ENCODE data around the gene MOV10. TPM values are rescaled to one million over a fixed set of nuclear protein-coding genes. Genes with fewer than 3 reads are reported as not detected.
A peak's percentile ranks its signal among the peaks of the same experiment; 100 is the strongest.

The MOV10 gene
- total RNA-seq, 4 donors from 2014 or later: 12.3 to 24.1 (median 18.7) TPM

DNA sequence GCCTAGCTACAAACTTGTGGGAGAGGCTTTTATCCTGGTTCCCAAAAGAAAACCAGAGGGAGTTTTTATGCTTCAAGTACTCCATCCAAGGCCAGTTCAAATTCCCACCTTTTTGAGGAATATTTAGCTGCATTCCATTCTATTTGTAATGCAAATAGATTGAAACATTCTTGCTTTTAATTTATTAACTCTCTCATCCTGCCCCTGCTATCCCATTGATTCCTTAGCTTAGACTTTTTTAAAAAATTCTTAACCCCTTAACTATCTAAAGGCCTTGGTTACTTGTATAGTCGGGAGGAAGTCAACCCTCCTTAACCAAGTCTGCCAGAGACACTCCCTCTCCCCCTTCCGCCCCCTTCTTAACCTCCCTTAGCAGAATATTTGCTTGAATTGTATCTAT is 2.5 kb upstream of the MOV10 start:
- TF ChIP-seq POLR2A (IDR thresholded peaks at IDR 0.05; ENCODE audit: low read depth) (no peak), POLR2AphosphoS5 (IDR thresholded peaks at IDR 0.05) (no peak), EP300 (IDR thresholded peaks at IDR 0.05) (no peak)
- TF ChIP-seq, protein P1, sequence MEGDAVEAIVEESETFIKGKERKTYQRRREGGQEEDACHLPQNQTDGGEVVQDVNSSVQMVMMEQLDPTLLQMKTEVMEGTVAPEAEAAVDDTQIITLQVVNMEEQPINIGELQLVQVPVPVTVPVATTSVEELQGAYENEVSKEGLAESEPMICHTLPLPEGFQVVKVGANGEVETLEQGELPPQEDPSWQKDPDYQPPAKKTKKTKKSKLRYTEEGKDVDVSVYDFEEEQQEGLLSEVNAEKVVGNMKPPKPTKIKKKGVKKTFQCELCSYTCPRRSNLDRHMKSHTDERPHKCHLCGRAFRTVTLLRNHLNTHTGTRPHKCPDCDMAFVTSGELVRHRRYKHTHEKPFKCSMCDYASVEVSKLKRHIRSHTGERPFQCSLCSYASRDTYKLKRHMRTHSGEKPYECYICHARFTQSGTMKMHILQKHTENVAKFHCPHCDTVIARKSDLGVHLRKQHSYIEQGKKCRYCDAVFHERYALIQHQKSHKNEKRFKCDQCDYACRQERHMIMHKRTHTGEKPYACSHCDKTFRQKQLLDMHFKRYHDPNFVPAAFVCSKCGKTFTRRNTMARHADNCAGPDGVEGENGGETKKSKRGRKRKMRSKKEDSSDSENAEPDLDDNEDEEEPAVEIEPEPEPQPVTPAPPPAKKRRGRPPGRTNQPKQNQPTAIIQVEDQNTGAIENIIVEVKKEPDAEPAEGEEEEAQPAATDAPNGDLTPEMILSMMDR (IDR thresholded peaks at IDR 0.05): no peak
- Histone ChIP-seq H3K27me3 (no peaks in the 10 kb centered on the region), H3K4me1 (peaks cover 24 to 31% (median 30%) of the 10 kb centered on the region in 4 donors), H3K27ac (replicated peaks in 1 of 4) (no peak overlapping the region), H3K4me3 (no peak overlapping the region), H3K36me3 (peaks cover 24 to 50% (median 41%) of the 10 kb centered on the region in 4 donors), H3K9me3 (no peaks in the 10 kb centered on the region)
- intact Hi-C loops (cut with DNase I): loop anchor here (5.0 kb wide), 1 partner anchor 35 kb away; the partner anchor contains the start of gene RHOC
- no peak for DNase-seq (ENCODE audit: extremely low spot score)
- WGBS: 82% methylated on average over 2 of the region's 2 CpGs

DNA sequence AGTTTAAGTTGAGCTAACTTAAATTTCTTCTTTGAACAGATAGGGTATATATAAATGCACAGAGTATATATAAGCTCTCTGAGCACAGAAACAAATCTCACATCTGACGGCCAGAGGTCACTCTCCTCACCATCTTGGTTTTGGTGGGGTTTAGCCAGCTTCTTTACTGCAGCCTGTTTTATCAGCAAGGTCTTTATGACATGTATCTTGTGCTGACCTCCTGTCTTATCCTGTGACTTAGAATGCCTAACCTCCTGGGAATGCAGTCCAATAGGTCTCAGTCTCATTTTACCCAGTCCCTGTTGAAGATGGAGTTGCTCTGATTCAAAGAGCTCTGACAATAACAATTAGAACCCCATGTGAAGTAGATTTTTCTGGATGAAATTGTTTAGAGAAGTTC is 1.6 kb upstream of the MOV10 start:
- DNase-seq (ENCODE audit: extremely low spot score): no peak
- 87% methylated on average over 1 of the region's 1 CpG for WGBS
- peak overlapping the region in 3 of 4 donors; percentile 85 to 93 (median 93) for H3K27ac ChIP-seq (replicated peaks in 1 of 4)
- peaks cover 24 to 33% (median 31%) of the 10 kb centered on the region in 4 donors for H3K4me1 ChIP-seq
- H3K9me3 ChIP-seq: no peaks in the 10 kb centered on the region
- H3K4me3 ChIP-seq: no peak overlapping the region
- TF ChIP-seq POLR2AphosphoS5 (IDR thresholded peaks at IDR 0.05) (no peak), POLR2A (IDR thresholded peaks at IDR 0.05; ENCODE audit: low read depth) (no peak), EP300 (IDR thresholded peaks at IDR 0.05) (no peak)
- TF ChIP-seq, protein P1 (IDR thresholded peaks at IDR 0.05): no peak
- H3K36me3 ChIP-seq: peaks cover 18 to 42% (median 33%) of the 10 kb centered on the region in 4 donors
- intact Hi-C loops (cut with DNase I): loop anchor here (5.0 kb wide), 1 partner anchor 34 kb away; the partner anchor contains the start of gene RHOC
- no peaks in the 10 kb centered on the region for H3K27me3 ChIP-seq

DNA sequence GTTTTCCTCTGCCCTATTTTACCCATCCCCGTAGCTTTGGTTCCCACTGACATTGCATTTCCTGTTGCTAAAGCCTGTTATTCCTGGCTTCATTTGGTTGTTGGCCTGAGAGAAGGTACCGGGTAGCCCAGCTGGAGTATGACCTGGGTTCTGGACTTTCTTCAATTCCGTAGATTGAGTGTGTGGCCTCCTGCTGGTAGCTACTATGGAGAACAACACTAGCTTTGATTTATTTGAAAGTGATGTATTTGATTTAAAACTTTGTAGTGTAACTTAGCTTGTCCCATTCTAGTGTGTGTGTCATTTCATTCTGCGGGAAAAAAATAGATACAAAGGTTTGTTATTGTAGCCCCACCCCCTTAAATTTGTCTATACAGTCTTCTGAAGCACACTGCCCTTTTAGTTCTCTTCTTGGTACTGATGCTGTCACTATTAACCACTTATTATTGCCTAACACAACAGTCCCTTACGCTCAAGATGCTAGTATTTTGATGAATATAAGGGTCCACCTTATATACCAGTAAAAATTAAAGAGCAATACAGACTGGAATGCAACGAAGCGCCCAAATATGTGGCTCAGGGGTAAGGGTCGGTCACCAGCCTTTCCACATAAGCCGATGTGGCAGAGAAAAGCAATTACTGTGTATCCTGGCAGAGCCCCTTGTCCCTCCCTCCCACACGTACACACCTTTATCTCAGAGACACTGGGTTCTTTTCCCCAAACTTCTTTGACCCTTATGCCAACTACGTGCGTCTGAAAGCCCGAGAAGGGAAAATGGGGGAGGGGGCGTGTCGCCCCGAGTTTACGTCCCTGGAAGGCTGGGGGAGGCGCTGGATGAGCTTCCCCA is 643 bp upstream of the MOV10 start:
- TF ChIP-seq POLR2A (IDR thresholded peaks at IDR 0.05; ENCODE audit: low read depth) (no peak), EP300 (IDR thresholded peaks at IDR 0.05) (no peak), POLR2AphosphoS5 (IDR thresholded peaks at IDR 0.05) (no peak)
- TF ChIP-seq, protein P1 (IDR thresholded peaks at IDR 0.05): peak; percentile 29 to 56 (median 54)
- peaks cover 24 to 37% (median 32%) of the 10 kb centered on the region in 4 donors for H3K4me1 ChIP-seq
- no peaks in the 10 kb centered on the region for H3K27me3 ChIP-seq
- H3K9me3 ChIP-seq: no peaks in the 10 kb centered on the region
- WGBS: 3% methylated on average over 17 of the region's 18 CpGs
- DNase-seq (ENCODE audit: extremely low spot score): no peak
- H3K27ac ChIP-seq (replicated peaks in 1 of 4): peak overlapping the region; percentile 85 to 93 (median 91)
- H3K4me3 ChIP-seq: peak overlapping the region; percentile 63 to 96 (median 71)
- H3K36me3 ChIP-seq: peaks cover 12 to 32% (median 24%) of the 10 kb centered on the region in 4 donors
- intact Hi-C loops (cut with DNase I): loop anchor here (5.0 kb wide), 1 partner anchor 33 kb away; the partner anchor contains the start of gene RHOC

DNA sequence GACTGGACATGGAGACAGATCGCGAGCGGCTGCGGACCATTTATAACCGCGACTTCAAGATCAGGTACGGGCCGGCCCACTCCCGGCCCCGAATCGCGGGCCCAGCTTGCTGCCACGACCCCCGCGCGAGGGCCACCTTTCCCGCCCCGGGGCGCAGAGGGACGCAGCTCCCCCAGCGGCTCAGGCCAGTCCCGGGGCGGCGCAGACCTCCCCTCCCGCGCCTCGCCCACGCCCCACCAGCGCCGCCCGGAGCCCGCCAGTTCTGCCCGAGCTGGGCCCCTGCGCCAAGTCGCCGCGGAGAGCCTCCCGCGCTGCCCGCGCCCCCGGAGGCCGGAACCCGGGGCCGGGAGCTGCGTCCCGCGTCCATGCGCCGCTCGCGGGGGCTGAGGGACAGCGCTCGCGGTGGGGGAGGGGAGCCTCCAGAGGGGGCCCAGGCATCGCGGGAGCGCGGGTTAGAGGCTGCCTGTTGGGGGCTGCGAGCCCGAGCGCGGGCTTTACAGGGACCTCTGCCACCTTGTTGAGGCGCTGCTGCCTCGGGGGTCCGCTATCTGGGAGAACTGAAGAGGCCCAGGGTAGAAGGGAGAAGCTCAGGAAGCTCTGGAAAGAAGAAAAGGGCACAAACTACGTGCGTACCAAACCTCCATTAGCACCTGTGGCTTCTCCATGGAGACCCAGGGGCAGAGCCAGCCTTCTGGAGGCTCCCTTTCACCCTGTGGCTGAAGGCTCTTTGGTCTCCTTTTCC is 698 bp downstream of the MOV10 start:
- TF ChIP-seq, protein P1 (IDR thresholded peaks at IDR 0.05): peak; percentile 23 to 27 (median 24)
- TF ChIP-seq POLR2AphosphoS5 (IDR thresholded peaks at IDR 0.05) (no peak), POLR2A (IDR thresholded peaks at IDR 0.05; ENCODE audit: low read depth) (no peak), EP300 (IDR thresholded peaks at IDR 0.05) (no peak)
- WGBS: 0% methylated on average over 4 of the region's 68 CpGs
- intact Hi-C loops (cut with DNase I): loop anchor here (5.0 kb wide), 1 partner anchor 32 kb away; the partner anchor contains the start of gene RHOC

More for the DNA sequence above, 698 bp downstream of the MOV10 start:
- Histone ChIP-seq H3K36me3 (peaks cover 4 to 18% (median 11%) of the 10 kb centered on the region in 4 donors), H3K27me3 (no peaks in the 10 kb centered on the region), H3K4me1 (peaks cover 24 to 37% (median 32%) of the 10 kb centered on the region in 4 donors), H3K4me3 (peak overlapping the region; percentile 63 to 96 (median 71)), H3K9me3 (no peaks in the 10 kb centered on the region), H3K27ac (replicated peaks in 1 of 4) (peak overlapping the region; percentile 85 to 93 (median 91))
- DNase-seq (ENCODE audit: extremely low spot score): no peak
